Activated CD4-positive, alpha-beta T cell treated with anti-CD3 and anti-CD28 coated beads for 36 hours (primary cell): ENCODE results near the gene ABT1. TPM values are rescaled to one million over a fixed set of nuclear protein-coding genes. Genes with fewer than 3 reads are reported as not detected.

Experiments
- ATAC-seq: fragments of 200-7000 bp; cut with Tn5 transposase; one replicate; pipeline ENCODE4 v1.10.0; 2021; ENCODE audit warnings: mild to moderate bottlenecking, moderate library complexity
- CTCF ChIA-PET: fragments of 350-600 bp; sonication (Branson Sonifier 250); formaldehyde crosslinking; loops from one replicate; lab custom pipeline; 2021; ENCODE audit warnings: antibody characterized with exemption; lab: Charles Lee
- POLR2A ChIA-PET: fragments of 350-600 bp; sonication (Branson Sonifier 250); formaldehyde crosslinking; loops from one replicate; lab custom pipeline; 2021; ENCODE audit warnings: antibody characterized with exemption, inconsistent platforms; lab: Charles Lee
- DNase-seq: peaks from one replicate; pipeline ENCODE4 v3.0.0-alpha.2; 2020
- H3K27ac Mint-ChIP-seq: one replicate; pipeline ENCODE4 v1.8.0; 2021; ENCODE audit warnings: mixed read lengths
- H3K27me3 Mint-ChIP-seq: one replicate; pipeline ENCODE4 v1.8.0; 2021; ENCODE audit warnings: mixed read lengths
- H3K36me3 Mint-ChIP-seq: one replicate; pipeline ENCODE4 v1.8.0; 2021; ENCODE audit warnings: low read depth, mixed read lengths
- H3K4me1 Mint-ChIP-seq: one replicate; pipeline ENCODE4 v1.8.0; 2021; ENCODE audit warnings: mixed read lengths
- H3K4me3 Mint-ChIP-seq: one replicate; pipeline ENCODE4 v1.8.0; 2021; ENCODE audit warnings: mild to moderate bottlenecking, moderate library complexity, mixed read lengths
- H3K9me3 Mint-ChIP-seq: one replicate; pipeline ENCODE4 v1.8.0; 2021; ENCODE audit warnings: low read depth, mixed read lengths
- intact Hi-C, 2 experiments: fragments of 100-400 bp; cut with DNase I in 1 of 2; cut with micrococcal nuclease in 1 of 2; formaldehyde crosslinking; loops; one replicate each; pipeline versions ENCODE4 v1.14.2 to v1.15.1; 2022 to 2024; cut with DNase I, micrococcal nuclease
- total RNA-seq, 2 experiments: library from RNA; stranded (reverse); gene quantifications; one replicate each; pipeline ENCODE4 v1.2.3, GENCODE V29; 2021

ABT1 gene
- total RNA-seq, 2 experiments from 2014 or later, result 21.5 to 24.9 TPM

- intact Hi-C loops, result loop anchor here (2.0 to 10.0 kb wide), 4 partner anchors 225 to 1129 kb away; partner anchors contain the start of gene ZNF184 (in 1 of the 2)
- peaks cover 16% of the 10 kb centered on the region for H3K4me1 Mint-ChIP-seq
- H3K9me3 Mint-ChIP-seq, result no peaks in the 10 kb centered on the region
- ChIA-PET CTCF (interaction anchor here (0.7 to 3.5 kb wide), 8 partner anchors 9 to 358 kb away, joined by 3 to 15 read pairs (median 3); partner anchors contain the start of gene HMGN4), POLR2A (interaction anchor here (1.4 kb wide), 1 partner anchor 23 kb away, joined by 4 read pairs; no protein-coding TSS in a partner anchor)
- H3K36me3 Mint-ChIP-seq, result no peaks in the 10 kb centered on the region
- peak overlapping the region; percentile 37 for H3K4me3 Mint-ChIP-seq
- no peaks in the 10 kb centered on the region for H3K27me3 Mint-ChIP-seq
- no peak for ATAC-seq
- peak overlapping the region; percentile 71 for H3K27ac Mint-ChIP-seq
- no peak for DNase-seq
Measured at GRCh38 chr6:26555505-26556262, 41.1 kb upstream of the ABT1 start.

DNA sequence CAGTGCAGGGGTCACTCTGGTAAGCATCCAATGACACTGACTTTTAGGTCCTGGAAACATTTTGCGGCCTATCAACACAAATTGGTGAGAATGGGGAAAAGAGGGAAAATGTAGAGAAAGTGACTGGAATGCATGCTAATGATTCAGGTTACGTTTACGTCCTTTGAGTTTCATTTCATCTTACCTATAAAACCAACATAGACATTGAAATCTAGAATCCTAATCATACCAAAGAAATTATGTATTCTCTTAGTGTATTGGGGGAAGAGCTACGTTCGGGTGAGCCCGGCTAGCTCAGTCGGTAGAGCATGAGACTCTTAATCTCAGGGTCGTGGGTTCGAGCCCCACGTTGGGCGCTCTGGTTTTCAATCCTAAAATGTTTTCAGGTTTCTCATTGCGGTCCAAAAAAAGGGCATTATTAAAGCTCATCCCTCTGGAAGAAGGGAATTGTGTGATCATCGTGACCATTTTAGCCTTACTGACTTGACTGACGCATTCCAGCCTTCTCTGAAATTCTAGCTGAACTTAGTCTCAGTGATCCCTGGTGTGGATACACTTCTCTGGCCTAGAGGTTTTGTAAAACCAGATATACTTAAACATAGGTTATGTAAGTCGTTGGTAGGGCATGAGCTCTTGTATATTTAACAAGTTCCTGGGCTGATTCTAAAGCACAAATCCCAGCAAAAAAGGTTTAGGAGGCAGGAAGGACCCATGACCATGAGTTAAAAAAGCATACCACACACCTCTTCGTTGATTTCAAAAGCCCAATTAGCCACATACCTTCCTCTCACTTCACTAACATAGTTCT is 40.3 kb upstream of the ABT1 start:
- H3K27ac Mint-ChIP-seq, result no peak overlapping the region
- DNase-seq, result peak; percentile 72
- no peaks in the 10 kb centered on the region for H3K27me3 Mint-ChIP-seq
- intact Hi-C loops, result loop anchor here in 1 of 2 experiments (10.0 kb wide), 2 partner anchors 918 to 1128 kb away; partner anchors contain the start of gene ZNF184
- no peaks in the 10 kb centered on the region for H3K36me3 Mint-ChIP-seq
- ChIA-PET POLR2A (interaction anchor here (0.9 to 1.4 kb wide), 2 partner anchors 23 to 81 kb away, joined by 3 to 4 read pairs; no protein-coding TSS in a partner anchor), CTCF (interaction anchor here (0.7 to 1.2 kb wide), 3 partner anchors 8 to 225 kb away, joined by 3 read pairs; no protein-coding TSS in a partner anchor)
- no peaks in the 10 kb centered on the region for H3K9me3 Mint-ChIP-seq
- no peak for ATAC-seq
- H3K4me3 Mint-ChIP-seq, result peak overlapping the region; percentile 37
- H3K4me1 Mint-ChIP-seq, result peaks cover 13% of the 10 kb centered on the region

DNA sequence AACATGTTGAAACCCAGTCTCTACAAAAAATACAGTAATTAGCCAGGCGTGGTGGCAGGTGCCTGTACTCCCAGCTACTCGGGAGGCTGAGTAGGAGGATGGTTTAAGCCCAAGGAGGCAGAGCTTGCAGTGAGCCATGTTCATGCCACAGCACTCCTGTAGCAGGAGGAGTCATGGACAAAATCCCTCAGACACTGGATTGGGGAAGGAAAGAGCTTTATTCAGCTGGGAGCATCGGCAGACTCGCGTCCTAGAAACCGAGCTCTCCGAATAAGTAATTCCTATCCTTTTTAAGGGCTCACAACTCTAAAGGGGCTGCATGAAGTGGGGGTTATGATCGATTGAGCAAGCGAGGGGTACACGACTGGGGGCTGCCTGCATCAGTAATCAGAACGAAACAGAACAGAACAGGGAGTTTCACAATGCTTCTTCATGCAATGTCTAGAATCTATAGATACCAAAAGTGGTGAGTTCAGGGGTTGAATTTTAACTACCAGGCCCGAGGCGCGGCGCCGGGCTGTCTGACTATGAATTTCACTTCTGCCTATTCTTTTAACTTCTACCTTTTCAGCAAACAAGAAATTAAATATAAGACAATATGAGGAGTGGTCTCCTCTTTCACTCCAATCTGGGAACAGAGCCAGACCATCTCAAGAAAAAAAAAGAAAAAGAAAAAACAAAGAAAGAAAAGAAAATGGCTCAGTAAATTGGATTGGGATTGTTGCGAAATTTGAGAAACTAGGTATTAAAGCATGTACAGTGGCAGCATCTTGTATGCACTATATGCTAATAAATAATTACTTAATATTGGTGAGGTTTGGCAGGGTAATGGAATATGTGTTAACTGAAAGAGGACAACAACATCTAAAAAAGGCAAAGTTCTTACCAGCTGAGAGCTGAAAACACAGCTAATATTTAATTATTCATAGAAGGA is 35.0 kb upstream of the ABT1 start:
- intact Hi-C loops, result no loop called here
- H3K4me3 Mint-ChIP-seq, result no peak overlapping the region
- no peak overlapping the region for H3K27ac Mint-ChIP-seq
- ChIA-PET CTCF (interaction anchor here (0.5 to 0.9 kb wide), 3 partner anchors 238 to 244 kb away, joined by 3 read pairs; no protein-coding TSS in a partner anchor), POLR2A (interaction anchor here (0.6 kb wide), 1 partner anchor 1289 kb away, joined by 3 read pairs; no protein-coding TSS in a partner anchor)
- no peaks in the 10 kb centered on the region for H3K27me3 Mint-ChIP-seq
- DNase-seq (no peak), ATAC-seq (no peak)
- no peaks in the 10 kb centered on the region for H3K9me3 Mint-ChIP-seq
- H3K4me1 Mint-ChIP-seq, result no peaks in the 10 kb centered on the region
- no peaks in the 10 kb centered on the region for H3K36me3 Mint-ChIP-seq

DNA sequence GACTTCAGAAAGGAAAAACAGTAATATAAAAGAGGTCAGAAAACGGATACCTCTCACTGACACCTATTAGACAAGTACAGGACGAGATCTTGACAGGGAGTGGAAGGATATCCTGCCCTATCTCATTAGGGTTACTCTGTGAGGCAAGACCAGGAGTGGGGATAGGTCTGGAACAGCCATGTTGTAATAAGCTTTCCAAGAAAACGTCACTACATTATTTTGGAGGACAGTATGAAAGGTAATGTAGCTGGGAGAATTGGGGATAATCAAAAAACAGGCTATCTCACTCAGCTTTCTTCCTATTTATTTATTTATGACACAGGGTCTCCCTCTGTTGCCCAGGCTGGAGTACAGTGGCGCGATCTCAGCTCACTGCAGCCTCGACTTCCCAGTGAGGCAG is 33.3 kb upstream of the ABT1 start:
- no peak overlapping the region for H3K4me3 Mint-ChIP-seq
- H3K36me3 Mint-ChIP-seq, result peaks cover 2% of the 10 kb centered on the region
- H3K9me3 Mint-ChIP-seq, result no peaks in the 10 kb centered on the region
- H3K27ac Mint-ChIP-seq, result no peak overlapping the region
- ChIA-PET CTCF (interaction anchor here (0.5 to 1.3 kb wide), 2 partner anchors 31 to 230 kb away, joined by 3 to 5 read pairs; no protein-coding TSS in a partner anchor), POLR2A (no interaction called here)
- intact Hi-C loops, result no loop called here
- DNase-seq (no peak), ATAC-seq (no peak)
- peaks cover under 1% of the 10 kb centered on the region for H3K27me3 Mint-ChIP-seq
- H3K4me1 Mint-ChIP-seq, result peaks cover 2% of the 10 kb centered on the region

GRCh38 chr6:26568601-26569432 is 27.9 kb upstream of the ABT1 start:
- ATAC-seq, result peak; percentile 74
- Mint-ChIP-seq H3K4me3 (peak overlapping the region; percentile 85), H3K27me3 (peaks cover 2% of the 10 kb centered on the region), H3K4me1 (peaks cover 29% of the 10 kb centered on the region), H3K36me3 (peaks cover 4% of the 10 kb centered on the region), H3K9me3 (no peaks in the 10 kb centered on the region), H3K27ac (peak overlapping the region; percentile 81)
- ChIA-PET POLR2A (interaction anchor here (0.6 to 0.9 kb wide), 4 partner anchors 8 to 282 kb away, joined by 4 to 6 read pairs (median 4); no protein-coding TSS in a partner anchor), CTCF (interaction anchor here (0.6 to 6.2 kb wide), 17 partner anchors 8 to 1130 kb away, joined by 3 to 44 read pairs (median 4); no protein-coding TSS in a partner anchor)
- intact Hi-C loops, result loop anchor here (1.0 to 2.0 kb wide), 11 partner anchors 15 to 394 kb away; partner anchors contain the start of gene HMGN4 (in 1 of the 2)
- DNase-seq, result peak; percentile 97

DNA sequence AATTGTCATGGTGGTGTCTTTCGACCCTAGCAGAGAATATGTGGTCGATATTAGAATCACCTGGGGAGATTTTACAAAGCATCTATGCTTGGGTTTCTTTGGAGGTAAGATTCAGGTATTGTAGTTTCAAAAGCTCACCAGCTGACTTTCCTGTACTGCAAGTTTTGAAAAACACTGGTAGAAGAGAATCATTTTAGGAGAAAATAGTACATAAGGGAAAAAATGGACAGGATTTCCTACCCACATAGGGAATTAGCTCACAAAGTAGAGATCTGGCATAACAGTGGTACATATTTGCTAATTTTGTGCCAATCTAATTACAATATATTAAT is 27.4 kb upstream of the ABT1 start:
- no peak for ATAC-seq
- H3K27me3 Mint-ChIP-seq, result peaks cover 2% of the 10 kb centered on the region
- ChIA-PET POLR2A (interaction anchor here (0.6 kb wide), 1 partner anchor 247 kb away, joined by 4 read pairs; no protein-coding TSS in a partner anchor), CTCF (interaction anchor here (0.7 to 6.2 kb wide), 11 partner anchors 15 to 395 kb away, joined by 3 to 44 read pairs (median 3); no protein-coding TSS in a partner anchor)
- peaks cover 4% of the 10 kb centered on the region for H3K36me3 Mint-ChIP-seq
- peak overlapping the region; percentile 85 for H3K4me3 Mint-ChIP-seq
- DNase-seq, result no peak
- H3K27ac Mint-ChIP-seq, result peak overlapping the region; percentile 81
- H3K4me1 Mint-ChIP-seq, result peaks cover 29% of the 10 kb centered on the region
- intact Hi-C loops, result loop anchor here (2.0 kb wide), 5 partner anchors 49 to 395 kb away; no protein-coding TSS in a partner anchor
- H3K9me3 Mint-ChIP-seq, result no peaks in the 10 kb centered on the region

DNA sequence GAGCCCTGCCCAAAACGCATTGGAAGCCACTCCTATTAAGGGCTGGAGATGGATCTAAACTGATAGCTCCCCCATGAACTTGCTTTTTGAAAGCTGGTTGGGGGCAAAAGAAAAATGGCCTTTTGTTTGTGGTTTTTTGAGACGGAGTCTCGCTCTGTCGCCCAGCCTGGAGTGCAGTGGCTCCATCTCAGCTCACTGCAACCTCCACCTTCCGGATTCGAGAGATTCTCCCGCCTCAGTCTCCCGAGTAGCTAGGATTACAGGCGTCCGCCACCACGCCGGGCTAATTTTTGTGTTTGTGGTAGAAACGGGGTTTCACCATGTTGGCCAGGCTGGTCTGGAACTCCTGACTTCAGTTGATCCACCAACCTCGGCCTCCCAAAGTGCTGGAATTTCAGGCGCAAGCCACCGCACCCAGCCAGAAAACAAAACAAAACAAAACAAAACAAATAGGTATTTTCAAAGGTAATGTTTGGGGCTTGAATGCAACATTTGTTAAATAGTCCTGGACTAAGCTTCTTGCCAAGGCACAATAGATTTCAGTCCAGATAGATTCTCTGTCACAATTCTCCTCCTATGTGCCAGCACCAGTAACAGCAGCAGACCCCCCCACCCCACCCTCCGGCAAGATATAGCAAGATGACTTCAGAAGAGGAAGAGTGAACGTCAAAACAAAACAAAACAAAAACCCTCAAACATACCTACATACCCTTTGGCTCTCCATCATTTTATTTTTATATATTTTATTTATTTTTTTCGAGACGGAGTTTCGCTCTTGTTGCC is 26.5 kb upstream of the ABT1 start:
- no peak overlapping the region for H3K27ac Mint-ChIP-seq
- intact Hi-C loops, result no loop called here
- no peak for ATAC-seq

DNA sequence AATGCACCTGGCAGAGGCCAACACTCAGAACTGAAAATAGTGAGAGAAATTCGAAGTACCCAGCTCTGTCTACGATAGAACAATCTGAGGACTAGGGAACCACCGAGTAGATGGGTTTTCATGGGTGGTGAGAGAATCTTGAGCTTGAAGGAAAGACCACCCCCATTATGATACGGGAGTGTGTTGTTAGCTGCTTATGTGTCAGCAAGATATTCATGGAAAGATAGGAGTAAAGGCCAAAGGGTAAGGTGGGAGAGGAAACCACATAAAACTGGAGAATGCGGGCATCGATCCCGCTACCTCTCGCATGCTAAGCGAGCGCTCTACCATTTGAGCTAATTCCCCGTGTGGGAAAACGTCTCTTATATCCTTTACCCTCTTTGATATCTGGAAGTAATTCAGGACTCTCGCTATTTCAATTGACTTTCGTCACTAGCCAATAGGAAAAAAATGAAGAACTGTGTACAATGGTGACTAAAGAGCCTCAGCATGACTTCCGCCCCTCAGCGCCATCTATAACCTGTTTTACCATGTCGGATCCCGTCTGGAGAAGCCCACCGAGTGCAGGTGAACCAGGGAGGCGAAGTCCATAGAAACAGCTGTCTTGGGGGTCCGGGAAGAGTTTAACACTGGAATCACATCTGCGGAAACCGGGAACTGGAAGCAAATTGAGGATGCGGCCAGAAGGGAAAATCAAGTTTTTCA is 25.0 kb upstream of the ABT1 start:
- Mint-ChIP-seq H3K9me3 (no peaks in the 10 kb centered on the region), H3K27me3 (peaks cover 2% of the 10 kb centered on the region), H3K36me3 (peaks cover 4% of the 10 kb centered on the region), H3K4me3 (peak overlapping the region; percentile 77), H3K27ac (peak overlapping the region; percentile 84), H3K4me1 (peaks cover 34% of the 10 kb centered on the region)
- peak; percentile 72 for DNase-seq
- peak; percentile 34 for ATAC-seq
- ChIA-PET CTCF (interaction anchor here (0.6 to 6.2 kb wide), 12 partner anchors 10 to 741 kb away, joined by 3 to 44 read pairs (median 4); no protein-coding TSS in a partner anchor), POLR2A (interaction anchor here (0.5 to 0.9 kb wide), 4 partner anchors 24 to 1433 kb away, joined by 3 to 6 read pairs (median 3); a partner anchor contains a TSS)
- intact Hi-C loops, result loop anchor here (1.0 kb wide), 2 partner anchors 24 to 230 kb away; no protein-coding TSS in a partner anchor

More for the DNA sequence above, 26.5 kb upstream of the ABT1 start:
- ChIA-PET CTCF (interaction anchor here (1.0 to 6.2 kb wide), 8 partner anchors 16 to 248 kb away, joined by 3 to 44 read pairs (median 6); no protein-coding TSS in a partner anchor), POLR2A (no interaction called here)
- Mint-ChIP-seq H3K4me3 (no peak overlapping the region), H3K36me3 (peaks cover 4% of the 10 kb centered on the region), H3K4me1 (peaks cover 29% of the 10 kb centered on the region), H3K9me3 (no peaks in the 10 kb centered on the region), H3K27me3 (peaks cover 2% of the 10 kb centered on the region)
- no peak for DNase-seq
